Muscle of leg (tissue), 9 donors: Measurements from ENCODE around the gene TSHB. TPM values are rescaled to one million over a fixed set of nuclear protein-coding genes. Genes with fewer than 3 reads are reported as not detected.

Source experiments
- polyA plus RNA-seq, 8 donors: library from polyadenylated mRNA; unstranded; fragments of 120-200 nt; gene quantifications; one replicate each; pipeline versions ENCODE4 v1.2.1 to v1.2.3, GENCODE V29; 2013; ENCODE audit warnings: inconsistent platforms in 1 of 8, low replicate concordance in 1 of 8; ENCODE audit not compliant: insufficient read length in 8 of 8, insufficient read depth in 1 of 8
- total RNA-seq: library from RNA; stranded (reverse); fragments of 120-200 nt; gene quantifications from one replicate; pipeline ENCODE4 v1.2.4, GENCODE V29; 2013

Gene TSHB
- total and polyA plus RNA-seq, 9 donors = not detected

Other genes starting within 250 kb of the TSHB start
- gene SIKE1, start 249.1 kb upstream of the TSHB start, total RNA-seq = 60.4 TPM
- 10 to 100 TPM; 18.7 to 34.2 (median 27.1) TPM for gene SIKE1, start 249.1 kb upstream of the TSHB start, polyA plus RNA-seq
- not detected for gene SYCP1, start 175.0 kb upstream of the TSHB start, total RNA-seq
- not detected for gene SYCP1, start 175.0 kb upstream of the TSHB start, polyA plus RNA-seq
- 17.6 TPM for gene TSPAN2, start 59.7 kb downstream of the TSHB start, total RNA-seq
- gene TSPAN2, start 59.7 kb downstream of the TSHB start, polyA plus RNA-seq = 10 to 100 TPM; 16.3 to 30.6 (median 19.7) TPM